ENCODE measurements around the gene CREG1. TPM values are rescaled to one million over a fixed set of nuclear protein-coding genes. Genes with fewer than 3 reads are reported as not detected.

CREG1 gene
- total RNA-seq, 1 donor from 2014 or later, result 15.6 TPM

DNA sequence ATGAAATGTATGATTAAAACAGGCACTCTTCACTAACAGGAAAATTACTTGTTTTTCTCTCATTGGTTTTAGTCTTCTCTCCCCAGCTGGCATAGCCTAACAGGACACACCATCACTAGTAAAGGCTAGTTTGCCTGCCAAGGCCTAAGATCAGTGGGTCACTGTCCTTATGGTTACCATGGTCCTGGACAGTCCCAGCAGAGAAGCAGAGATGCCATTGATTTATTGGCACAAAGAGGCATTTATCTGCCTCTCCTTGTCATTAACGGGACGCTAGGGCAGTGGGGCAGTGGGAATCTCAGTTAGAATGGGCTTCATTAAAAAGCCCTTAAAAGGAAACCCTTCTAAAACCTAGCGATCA is 49.1 kb downstream of the CREG1 start:
- DNase-seq (ENCODE audit: low spot score), result no peak
- intact Hi-C loops (cut with micrococcal nuclease), result loop anchor here (5.0 kb wide), 1 partner anchor 123 kb away; no protein-coding TSS in a partner anchor
- Mint-ChIP-seq H3K36me3 (ENCODE audit: low read depth) (peaks cover 84% of the 10 kb centered on the region), H3K27ac (no peak overlapping the region), H3K9me3 (no peaks in the 10 kb centered on the region), H3K4me1 (ENCODE audit: low read depth) (peaks cover 58% of the 10 kb centered on the region), H3K4me3 (ENCODE audit: low read depth) (no peak overlapping the region), H3K27me3 (ENCODE audit: low read depth) (no peaks in the 10 kb centered on the region)

DNA sequence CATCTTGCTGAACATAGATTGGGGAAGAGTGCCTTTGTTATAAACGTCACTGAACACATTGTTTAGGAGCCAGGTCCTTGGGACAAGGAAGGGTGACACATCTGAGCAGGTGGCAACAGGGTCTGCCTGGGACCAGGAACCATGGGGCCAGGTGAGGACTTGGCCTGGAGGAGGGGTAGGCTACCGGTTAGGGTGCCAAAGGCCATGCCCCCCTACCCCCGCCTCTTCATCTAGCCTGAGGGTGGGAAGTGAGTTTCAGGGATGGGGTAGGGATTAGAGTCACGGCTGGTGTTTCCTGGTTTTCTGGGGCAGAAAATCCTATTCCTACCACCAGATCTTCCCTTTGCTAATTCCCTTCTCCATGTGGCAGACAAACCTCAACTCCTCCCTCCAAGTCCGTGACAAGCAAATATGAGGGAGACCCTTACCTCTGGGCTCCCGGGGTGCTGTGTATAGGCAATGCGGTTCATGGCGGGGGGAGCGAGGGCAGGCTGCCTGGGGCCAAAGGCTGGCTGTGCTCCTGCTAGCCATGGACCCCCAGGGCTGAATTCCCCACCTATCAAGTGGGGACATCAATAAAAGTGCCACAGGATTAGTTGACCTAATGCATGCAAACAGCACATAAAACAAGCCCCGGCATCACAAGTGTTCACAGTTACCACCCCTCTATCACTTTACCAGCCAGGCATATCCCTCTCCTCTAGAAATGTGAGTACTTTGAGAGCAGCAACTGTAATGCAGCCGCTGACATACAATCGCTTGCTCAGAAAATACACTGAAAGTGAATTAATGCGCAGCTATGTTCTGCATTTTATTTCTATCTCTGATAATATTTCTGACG is 49.7 kb downstream of the CREG1 start:
- H3K9me3 Mint-ChIP-seq, result no peaks in the 10 kb centered on the region
- no peaks in the 10 kb centered on the region for H3K27me3 Mint-ChIP-seq (ENCODE audit: low read depth)
- H3K4me3 Mint-ChIP-seq (ENCODE audit: low read depth), result no peak overlapping the region
- H3K27ac Mint-ChIP-seq, result peak overlapping the region; percentile 7
- no peak for DNase-seq (ENCODE audit: low spot score)
- peaks cover 83% of the 10 kb centered on the region for H3K36me3 Mint-ChIP-seq (ENCODE audit: low read depth)
- H3K4me1 Mint-ChIP-seq (ENCODE audit: low read depth), result peaks cover 61% of the 10 kb centered on the region
- intact Hi-C loops (cut with micrococcal nuclease), result loop anchor here (5.0 kb wide), 1 partner anchor 123 kb away; no protein-coding TSS in a partner anchor

DNA sequence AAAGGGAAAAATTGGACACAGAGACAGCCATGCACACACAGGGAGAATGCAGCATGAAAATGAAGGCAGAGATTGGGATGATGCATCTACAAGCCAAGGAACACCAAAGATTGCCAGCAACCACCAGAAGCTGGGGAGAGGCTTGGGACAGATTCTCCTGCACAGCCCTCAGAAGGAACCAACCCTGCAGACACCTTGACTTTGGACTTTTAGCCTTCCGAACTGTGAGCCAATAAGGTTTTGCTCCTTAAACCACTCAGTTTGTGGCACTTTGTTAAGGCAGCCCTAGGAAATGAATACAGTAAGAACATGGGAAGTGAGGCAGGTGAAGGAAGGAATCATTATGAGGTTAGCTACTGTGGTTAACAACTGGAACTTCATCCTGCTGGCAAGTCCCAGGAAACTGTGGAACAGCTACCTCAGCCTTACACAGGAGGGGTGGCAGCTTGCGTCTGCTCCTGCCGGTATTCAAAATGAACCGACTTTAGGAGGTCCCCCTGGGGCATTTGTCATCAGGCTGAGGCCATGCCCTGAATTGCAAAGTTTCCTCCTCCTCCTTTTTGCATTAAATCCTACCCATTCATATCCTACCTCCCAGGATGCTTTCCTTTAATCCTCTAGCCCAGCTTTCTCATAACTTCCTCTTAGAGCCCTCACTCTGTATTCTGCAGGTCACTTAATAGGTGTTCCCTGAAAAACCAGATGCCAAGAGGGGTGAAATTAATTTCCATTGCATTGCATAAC is 50.7 kb downstream of the CREG1 start:
- H3K9me3 Mint-ChIP-seq, result no peaks in the 10 kb centered on the region
- peaks cover 83% of the 10 kb centered on the region for H3K36me3 Mint-ChIP-seq (ENCODE audit: low read depth)
- H3K27ac Mint-ChIP-seq, result peak overlapping the region; percentile 85
- intact Hi-C loops (cut with micrococcal nuclease), result loop anchor here (5.0 kb wide), 1 partner anchor 124 kb away; no protein-coding TSS in a partner anchor
- peaks cover 69% of the 10 kb centered on the region for H3K4me1 Mint-ChIP-seq (ENCODE audit: low read depth)
- H3K27me3 Mint-ChIP-seq (ENCODE audit: low read depth), result no peaks in the 10 kb centered on the region
- DNase-seq (ENCODE audit: low spot score), result no peak
- no peak overlapping the region for H3K4me3 Mint-ChIP-seq (ENCODE audit: low read depth)

DNA sequence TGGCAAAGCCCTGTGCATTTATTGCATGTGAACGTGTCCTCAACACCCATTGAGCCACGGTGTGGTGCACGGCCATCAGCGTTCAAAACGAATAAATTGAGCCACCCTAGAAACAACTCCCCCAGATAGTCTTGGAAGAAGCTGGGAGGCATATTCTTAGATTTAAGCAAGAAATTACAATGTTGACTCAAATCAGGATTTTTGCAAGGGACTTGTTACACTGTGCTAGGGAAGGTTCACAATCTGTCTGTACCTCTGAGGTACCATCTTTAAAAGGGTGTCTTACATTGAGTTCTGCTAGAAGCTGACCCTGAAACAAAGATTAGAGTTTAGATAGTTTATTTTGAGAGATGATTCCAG is 51.4 kb downstream of the CREG1 start:
- H3K9me3 Mint-ChIP-seq, result no peaks in the 10 kb centered on the region
- H3K27me3 Mint-ChIP-seq (ENCODE audit: low read depth), result no peaks in the 10 kb centered on the region
- no peak for DNase-seq (ENCODE audit: low spot score)
- H3K4me3 Mint-ChIP-seq (ENCODE audit: low read depth), result peak overlapping the region; percentile 56
- intact Hi-C loops (cut with micrococcal nuclease), result loop anchor here (5.0 kb wide), 1 partner anchor 125 kb away; no protein-coding TSS in a partner anchor
- H3K36me3 Mint-ChIP-seq (ENCODE audit: low read depth), result peaks cover 83% of the 10 kb centered on the region
- peaks cover 76% of the 10 kb centered on the region for H3K4me1 Mint-ChIP-seq (ENCODE audit: low read depth)
- H3K27ac Mint-ChIP-seq, result peak overlapping the region; percentile 85

DNA sequence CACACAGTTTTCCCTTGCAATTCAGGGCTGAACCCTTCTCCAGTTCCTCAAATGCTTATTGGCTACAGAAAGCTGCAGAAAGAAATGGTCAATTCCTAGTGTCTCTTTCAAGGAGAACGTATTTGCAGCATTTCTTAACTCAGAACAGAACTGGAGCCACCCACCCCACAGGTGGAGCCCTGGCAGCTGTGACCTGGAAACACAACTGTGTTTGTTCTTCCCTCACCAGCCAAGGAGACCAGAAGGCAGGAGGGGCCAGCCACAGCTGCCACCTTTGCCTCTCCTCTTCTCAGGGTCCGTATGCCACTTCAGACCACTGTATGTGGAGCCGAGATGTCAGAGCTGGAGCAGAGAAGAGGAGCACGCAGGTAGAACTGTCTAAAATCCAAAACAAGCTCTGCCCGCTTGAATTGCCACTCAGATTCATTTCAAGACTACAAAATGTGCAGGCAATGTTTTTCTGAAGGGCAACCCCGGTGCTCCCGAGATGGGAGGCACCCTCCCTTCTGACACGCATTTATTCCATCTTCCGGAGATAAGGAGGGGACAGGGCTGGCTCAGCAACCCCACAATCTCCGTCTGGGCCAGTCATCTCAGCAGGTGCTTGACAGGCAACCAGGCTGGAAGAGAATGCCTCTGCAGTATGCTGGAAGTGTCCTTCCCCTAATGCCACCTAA is 51.9 kb downstream of the CREG1 start:
- peak overlapping the region; percentile 56 for H3K4me3 Mint-ChIP-seq (ENCODE audit: low read depth)
- peak; percentile 20 for DNase-seq (ENCODE audit: low spot score)
- intact Hi-C loops (cut with micrococcal nuclease), result loop anchor here (5.0 kb wide), 1 partner anchor 126 kb away; no protein-coding TSS in a partner anchor
- peaks cover 83% of the 10 kb centered on the region for H3K36me3 Mint-ChIP-seq (ENCODE audit: low read depth)
- H3K9me3 Mint-ChIP-seq, result no peaks in the 10 kb centered on the region
- H3K27ac Mint-ChIP-seq, result peak overlapping the region; percentile 85
- H3K4me1 Mint-ChIP-seq (ENCODE audit: low read depth), result peaks cover 80% of the 10 kb centered on the region
- no peaks in the 10 kb centered on the region for H3K27me3 Mint-ChIP-seq (ENCODE audit: low read depth)

DNA sequence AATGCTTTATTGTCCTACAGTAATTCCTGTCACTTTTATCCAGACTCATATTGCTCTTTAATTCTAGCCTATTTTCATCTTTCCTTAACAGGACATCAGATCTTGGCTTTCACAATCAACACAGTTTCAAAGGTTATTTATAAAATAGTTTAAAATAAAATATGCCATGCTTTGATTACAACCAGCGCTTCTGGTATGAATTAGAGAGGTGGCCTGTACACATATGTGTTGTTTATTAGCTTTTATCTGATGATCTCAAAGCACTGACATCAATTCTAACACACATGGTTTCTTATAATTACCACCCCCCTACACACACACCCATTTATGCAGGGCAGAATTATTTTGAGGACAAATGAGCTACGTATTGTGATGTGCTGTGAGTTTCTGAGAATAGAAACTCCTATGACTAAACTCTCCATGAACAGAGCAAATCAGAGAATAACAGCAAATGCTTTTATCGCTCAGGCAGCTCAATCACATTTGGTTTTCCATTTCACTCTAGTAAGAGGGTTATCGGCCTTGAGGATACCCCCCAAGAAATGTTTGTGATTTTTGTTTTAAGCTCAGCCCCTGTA is 53.2 kb downstream of the CREG1 start:
- DNase-seq (ENCODE audit: low spot score), result no peak
- Mint-ChIP-seq H3K9me3 (no peaks in the 10 kb centered on the region), H3K4me3 (ENCODE audit: low read depth) (peak overlapping the region; percentile 78), H3K4me1 (ENCODE audit: low read depth) (peaks cover 88% of the 10 kb centered on the region), H3K27me3 (ENCODE audit: low read depth) (no peaks in the 10 kb centered on the region), H3K36me3 (ENCODE audit: low read depth) (peaks cover 85% of the 10 kb centered on the region), H3K27ac (peak overlapping the region; percentile 96)
- intact Hi-C loops (cut with micrococcal nuclease), result loop anchor here (1.0 to 5.0 kb wide), 2 partner anchors 8 to 127 kb away; no protein-coding TSS in a partner anchor

DNA sequence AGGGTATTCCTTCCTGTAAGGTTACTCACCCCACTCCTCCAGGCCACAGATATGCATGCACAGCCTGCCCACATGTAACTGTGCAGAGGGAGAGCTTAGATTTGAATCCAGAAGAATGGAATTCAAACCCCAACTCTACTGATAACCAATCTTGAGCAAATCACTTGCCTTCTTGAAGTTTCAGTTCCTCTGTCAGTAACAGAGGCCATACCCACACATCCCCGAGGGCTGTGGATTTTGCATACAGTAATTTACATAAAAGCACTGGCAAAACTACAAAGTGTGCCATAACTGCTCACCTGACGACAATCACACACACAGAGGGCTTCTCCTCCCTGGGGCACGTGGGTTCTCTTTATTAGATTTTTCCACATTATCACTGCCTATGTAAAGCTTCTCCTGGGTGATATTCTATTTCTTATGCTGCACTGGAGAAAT is 53.9 kb downstream of the CREG1 start:
- Mint-ChIP-seq H3K4me1 (ENCODE audit: low read depth) (peaks cover 91% of the 10 kb centered on the region), H3K9me3 (no peaks in the 10 kb centered on the region), H3K27me3 (ENCODE audit: low read depth) (no peaks in the 10 kb centered on the region), H3K4me3 (ENCODE audit: low read depth) (peak overlapping the region; percentile 6), H3K27ac (peak overlapping the region; percentile 96), H3K36me3 (ENCODE audit: low read depth) (peaks cover 86% of the 10 kb centered on the region)
- intact Hi-C loops (cut with micrococcal nuclease), result loop anchor here (1.0 to 5.0 kb wide), 7 partner anchors 7 to 128 kb away; no protein-coding TSS in a partner anchor
- DNase-seq (ENCODE audit: low spot score), result no peak

DNA sequence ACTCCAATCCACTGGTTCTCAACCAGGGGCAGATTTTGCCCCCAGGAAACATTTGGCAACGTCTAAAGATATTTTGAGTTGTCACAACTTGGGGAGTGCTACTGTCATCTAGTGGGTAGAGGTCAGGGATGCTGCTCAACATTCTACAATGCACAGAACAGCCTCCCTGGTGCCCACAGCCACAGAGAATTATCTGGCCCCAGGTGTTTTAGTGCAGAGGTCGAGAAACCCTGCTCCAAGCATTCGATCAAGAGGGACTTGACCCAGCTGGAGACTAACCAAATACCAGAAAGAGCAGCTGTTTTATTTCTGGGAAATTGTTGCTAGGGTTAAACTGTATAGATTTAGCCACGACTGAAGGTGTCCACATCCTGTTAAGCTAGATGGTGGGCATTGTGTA is 54.5 kb downstream of the CREG1 start:
- peak overlapping the region; percentile 96 for H3K27ac Mint-ChIP-seq
- no peaks in the 10 kb centered on the region for H3K9me3 Mint-ChIP-seq
- H3K36me3 Mint-ChIP-seq (ENCODE audit: low read depth), result peaks cover 86% of the 10 kb centered on the region
- H3K4me3 Mint-ChIP-seq (ENCODE audit: low read depth), result peak overlapping the region; percentile 6
- H3K27me3 Mint-ChIP-seq (ENCODE audit: low read depth), result no peaks in the 10 kb centered on the region
- H3K4me1 Mint-ChIP-seq (ENCODE audit: low read depth), result peaks cover 92% of the 10 kb centered on the region
- DNase-seq (ENCODE audit: low spot score), result no peak
- intact Hi-C loops (cut with micrococcal nuclease), result loop anchor here (1.0 to 2.0 kb wide), 5 partner anchors 16 to 52 kb away; no protein-coding TSS in a partner anchor

DNA sequence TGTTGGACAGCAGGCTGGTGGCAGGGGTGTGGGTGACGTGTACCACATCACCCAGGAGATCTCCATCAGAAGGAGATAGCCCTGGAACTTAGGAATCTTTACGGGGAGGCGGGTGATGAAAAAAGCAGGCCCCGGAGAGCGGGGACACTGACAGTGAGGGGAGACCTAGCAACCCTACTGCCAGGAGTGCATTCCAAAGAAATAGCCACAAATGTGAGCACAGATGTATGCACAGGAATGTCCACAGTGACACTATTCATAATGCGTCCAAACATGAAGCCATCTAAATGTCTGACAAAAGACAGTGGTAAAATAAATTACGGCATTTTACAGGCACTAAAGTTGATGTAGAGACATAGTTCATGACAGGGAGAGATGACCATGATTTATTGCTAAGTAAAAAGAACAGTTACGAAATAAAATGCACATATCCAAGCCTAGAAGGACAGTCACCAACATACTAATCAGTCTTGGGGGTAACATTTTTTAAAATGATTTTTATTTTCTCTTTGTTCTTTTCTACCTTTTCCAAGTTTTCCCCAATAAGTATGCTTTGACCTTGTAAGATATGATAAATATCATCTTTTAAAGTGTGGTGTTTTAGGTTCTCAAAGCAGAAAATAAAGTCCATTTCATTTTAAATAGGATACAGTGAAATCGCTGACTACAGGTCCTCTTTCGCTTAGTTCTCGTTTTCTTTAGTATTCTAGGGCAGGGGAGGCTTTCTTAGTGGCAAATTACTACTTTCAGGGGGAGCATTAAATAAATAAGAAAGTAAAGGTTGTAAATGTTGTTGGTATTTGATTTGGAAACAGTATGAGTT is 56.6 kb downstream of the CREG1 start:
- no peaks in the 10 kb centered on the region for H3K9me3 Mint-ChIP-seq
- peaks cover 79% of the 10 kb centered on the region for H3K36me3 Mint-ChIP-seq (ENCODE audit: low read depth)
- intact Hi-C loops (cut with micrococcal nuclease), result no loop called here
- DNase-seq (ENCODE audit: low spot score), result no peak
- H3K27ac Mint-ChIP-seq, result peak overlapping the region; percentile 15
- no peak overlapping the region for H3K4me3 Mint-ChIP-seq (ENCODE audit: low read depth)
- no peaks in the 10 kb centered on the region for H3K27me3 Mint-ChIP-seq (ENCODE audit: low read depth)
- peaks cover 91% of the 10 kb centered on the region for H3K4me1 Mint-ChIP-seq (ENCODE audit: low read depth)

DNA sequence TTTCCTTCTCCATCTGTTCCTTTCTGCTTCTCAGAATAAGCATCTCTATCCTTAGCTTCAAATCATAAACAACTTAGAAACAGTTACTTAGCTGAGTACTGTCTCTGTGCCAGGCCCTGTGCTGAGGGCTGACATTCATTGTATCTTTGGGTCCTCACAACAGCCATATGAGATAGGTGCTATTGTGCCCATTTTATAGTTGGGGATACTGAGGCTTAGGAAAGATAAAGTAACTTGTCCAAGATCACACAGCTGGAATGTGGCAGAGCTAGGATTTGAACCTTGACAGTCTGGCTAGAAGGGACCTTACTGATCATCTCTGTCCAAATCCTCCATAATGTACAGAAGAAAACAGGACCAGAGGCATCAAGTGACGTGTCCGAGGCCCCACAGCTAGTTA is 60.2 kb downstream of the CREG1 start:
- no peak for DNase-seq (ENCODE audit: low spot score)
- Mint-ChIP-seq H3K27me3 (ENCODE audit: low read depth) (no peaks in the 10 kb centered on the region), H3K4me1 (ENCODE audit: low read depth) (peaks cover 88% of the 10 kb centered on the region), H3K9me3 (no peaks in the 10 kb centered on the region), H3K4me3 (ENCODE audit: low read depth) (peak overlapping the region; percentile 67), H3K36me3 (ENCODE audit: low read depth) (peaks cover 88% of the 10 kb centered on the region), H3K27ac (peak overlapping the region; percentile 91)
- intact Hi-C loops (cut with micrococcal nuclease), result loop anchor here (5.0 kb wide), 1 partner anchor 194 kb away; no protein-coding TSS in a partner anchor

DNA sequence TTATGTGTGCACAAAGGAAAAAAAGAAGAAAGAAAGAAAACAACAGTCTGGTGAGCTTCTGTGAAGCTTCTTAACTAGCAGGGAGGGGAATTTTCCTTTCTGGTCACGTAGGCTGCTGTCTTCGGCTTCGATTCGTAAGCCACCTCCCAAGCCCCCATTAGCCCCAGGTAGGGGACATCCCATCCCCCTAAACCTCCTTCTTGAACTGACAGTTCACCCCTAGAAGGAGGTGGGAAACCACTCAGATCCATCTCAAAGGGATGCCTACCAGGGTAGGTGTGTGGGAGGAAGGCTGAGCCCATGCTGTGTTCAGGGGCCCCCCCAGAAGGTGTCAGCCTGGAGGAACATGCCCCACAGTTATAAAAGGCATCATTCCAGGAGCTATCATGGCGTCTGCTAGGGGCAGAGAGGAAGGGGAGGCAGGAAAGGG is 61.1 kb downstream of the CREG1 start:
- peaks cover 86% of the 10 kb centered on the region for H3K4me1 Mint-ChIP-seq (ENCODE audit: low read depth)
- intact Hi-C loops (cut with micrococcal nuclease), result loop anchor here (1.0 to 5.0 kb wide), 2 partner anchors 8 to 195 kb away; no protein-coding TSS in a partner anchor
- H3K27ac Mint-ChIP-seq, result peak overlapping the region; percentile 91
- peak overlapping the region; percentile 72 for H3K4me3 Mint-ChIP-seq (ENCODE audit: low read depth)
- DNase-seq (ENCODE audit: low spot score), result no peak
- H3K27me3 Mint-ChIP-seq (ENCODE audit: low read depth), result no peaks in the 10 kb centered on the region
- H3K9me3 Mint-ChIP-seq, result no peaks in the 10 kb centered on the region
- H3K36me3 Mint-ChIP-seq (ENCODE audit: low read depth), result peaks cover 88% of the 10 kb centered on the region
